H1 (cell line): Measurements from ENCODE around the gene KRTAP21-2. TPM values are rescaled to one million over a fixed set of nuclear protein-coding genes. Genes with fewer than 3 reads are reported as not detected.

Experiments
- CTCF ChIA-PET: fragments of 300-600 bp; sonication (Branson Sonifier 250); formaldehyde crosslinking; loops from one replicate; lab custom pipeline; 2021; ENCODE audit not compliant: partially characterized antibody; lab: Charles Lee
- POLR2A ChIA-PET: fragments of 300-600 bp; sonication (Branson Sonifier 250); formaldehyde crosslinking; loops from one replicate; lab custom pipeline; 2021; ENCODE audit warnings: inconsistent platforms; ENCODE audit not compliant: partially characterized antibody; lab: Charles Lee
- DNase-seq, 2 experiments: peaks; one replicate each; pipeline versions ENCODE4 v3.0.0 to v3.0.0-alpha.2; 2010 to 2022; ENCODE audit warnings: low spot score in 2 of 2, low read depth in 1 of 2, mixed read lengths in 1 of 2
- FAIRE-seq: peaks from 2 replicates; lab custom pipeline; 2011; peaks lifted over from hg19 to GRCh38; lab: Jason Lieb, UNC
- H2AFZ ChIP-seq: 2 replicates; pipeline ENCODE4 v1.8.1; 2012; ENCODE audit warnings: low read length, inconsistent platforms
- H2AK5ac ChIP-seq: 2 replicates; pipeline ENCODE4 v1.6.1; 2013; ENCODE audit warnings: low read depth, low read length
- H2BK120ac ChIP-seq: replicated peaks from 2 replicates; pipeline ENCODE3; 2013; ENCODE audit warnings: low read depth, low read length, inconsistent platforms
- H2BK12ac ChIP-seq: 2 replicates; pipeline ENCODE4 v1.6.1; 2013; ENCODE audit warnings: low read depth, low read length
- H2BK15ac ChIP-seq: 2 replicates; pipeline ENCODE4 v1.6.1; 2013; ENCODE audit warnings: low read length
- H2BK20ac ChIP-seq: 2 replicates; pipeline ENCODE4 v1.6.1; 2013; ENCODE audit warnings: low read length
- H2BK5ac ChIP-seq: 2 replicates; pipeline ENCODE4 v1.6.1; 2013; ENCODE audit warnings: low read depth, low read length
- H3K14ac ChIP-seq: 2 replicates; pipeline ENCODE4 v1.6.1; 2013; ENCODE audit warnings: inconsistent platforms; ENCODE audit not compliant: insufficient read length
- H3K18ac ChIP-seq: 2 replicates; pipeline ENCODE4 v1.6.1; 2013; ENCODE audit warnings: low read length; ENCODE audit errors: extremely low read depth
- H3K23ac ChIP-seq: 2 replicates; pipeline ENCODE4 v1.6.1; 2013; ENCODE audit warnings: inconsistent platforms; ENCODE audit not compliant: insufficient read length
- H3K23me2 ChIP-seq: 2 replicates; pipeline ENCODE4 v1.6.1; 2013; ENCODE audit warnings: low read depth, low read length
- H3K27ac ChIP-seq: 2 replicates; pipeline ENCODE4 v1.6.1; 2011; ENCODE audit warnings: low read depth, low read length, inconsistent platforms
- H3K27me3 ChIP-seq, 4 experiments: replicated peaks in 1 of 4; 1 replicate in 1 of 4; 2 replicates in 3 of 4; pipeline versions ENCODE4 v1.6.1 to v1.8.1; 2011 to 2013; ENCODE audit warnings: low read length in 3 of 4, mild to moderate bottlenecking in 3 of 4, inconsistent platforms in 2 of 4, mixed read lengths in 2 of 4, moderate library complexity in 1 of 4; ENCODE audit not compliant: control insufficient read depth in 3 of 4, insufficient read depth in 3 of 4; ENCODE audit errors: extremely low read depth in 1 of 4
- H3K36me3 ChIP-seq, 4 experiments: 2 replicates each; pipeline versions ENCODE4 v1.6.1 to v1.8.1; 2011 to 2013; ENCODE audit warnings: mild to moderate bottlenecking in 4 of 4, low read length in 3 of 4, moderate library complexity in 2 of 4, control low read depth in 1 of 4, inconsistent platforms in 1 of 4; ENCODE audit not compliant: insufficient read depth in 4 of 4, control insufficient read depth in 2 of 4
- H3K4ac ChIP-seq: replicated peaks from 2 replicates; pipeline ENCODE3; 2013; ENCODE audit warnings: low read length, low read depth, mixed read lengths, inconsistent platforms; ENCODE audit not compliant: insufficient read length
- H3K4me1 ChIP-seq, 4 experiments: replicated peaks in 1 of 4; 1 replicate in 1 of 4; 2 replicates in 3 of 4; pipeline versions ENCODE4 v1.6.1 to v1.8.1; 2011 to 2013; ENCODE audit warnings: low read length in 3 of 4, inconsistent platforms in 2 of 4, mixed read lengths in 1 of 4; ENCODE audit not compliant: insufficient read depth in 4 of 4, control insufficient read depth in 3 of 4
- H3K4me2 ChIP-seq, 2 experiments: 2 replicates each; pipeline versions ENCODE4 v1.6.1 to v1.8.1; 2011 to 2013; ENCODE audit warnings: low read depth in 2 of 2, low read length in 2 of 2, control low read depth in 1 of 2, inconsistent platforms in 1 of 2, mild to moderate bottlenecking in 1 of 2; ENCODE audit not compliant: insufficient read depth in 1 of 2
- H3K4me3 ChIP-seq, 4 experiments: fragments of 200-600, 300-600 bp in 1 of 4; sonication (generic), shearing (Covaris generic), sonication (Bioruptor Twin) in 1 of 4; 2 replicates each; pipeline versions ENCODE4 v1.5.1 to v1.8.1; 2011 to 2016; ENCODE audit warnings: low read length in 4 of 4, low read depth in 3 of 4, control low read depth in 2 of 4, inconsistent platforms in 2 of 4, mild to moderate bottlenecking in 2 of 4, mixed read lengths in 1 of 4, moderate library complexity in 1 of 4; ENCODE audit not compliant: insufficient read depth in 2 of 4; ENCODE audit errors: extremely low read depth in 1 of 4
- H3K56ac ChIP-seq: replicated peaks from 2 replicates; pipeline ENCODE3; 2013; ENCODE audit warnings: low read depth, mild to moderate bottlenecking, mixed read lengths, low read length, inconsistent platforms; ENCODE audit not compliant: insufficient read length
- H3K79me1 ChIP-seq: 2 replicates; pipeline ENCODE4 v1.6.1; 2013; ENCODE audit warnings: low read depth, low read length, control low read depth
- H3K79me2 ChIP-seq, 2 experiments: 2 replicates each; pipeline versions ENCODE4 v1.6.1 to v1.8.1; 2012 to 2013; ENCODE audit warnings: low read length in 2 of 2, mild to moderate bottlenecking in 2 of 2, inconsistent platforms in 1 of 2; ENCODE audit not compliant: insufficient read depth in 2 of 2, control insufficient read depth in 1 of 2
- H3K9ac ChIP-seq, 4 experiments: replicated peaks in 1 of 4; 1 replicate in 1 of 4; 2 replicates in 3 of 4; pipeline versions ENCODE4 v1.6.1 to v1.8.1; 2011 to 2013; ENCODE audit warnings: low read depth in 3 of 4, low read length in 3 of 4, control low read depth in 2 of 4, mild to moderate bottlenecking in 2 of 4, moderate library complexity in 2 of 4, inconsistent platforms in 1 of 4; ENCODE audit errors: extremely low read depth in 1 of 4
- H3K9me3 ChIP-seq, 2 experiments: 2 replicates each; pipeline versions ENCODE4 v1.6.1 to v1.8.1; 2012 to 2013; ENCODE audit warnings: mild to moderate bottlenecking in 2 of 2, moderate library complexity in 2 of 2, control low read depth in 1 of 2, inconsistent platforms in 1 of 2, low read depth in 1 of 2, low read length in 1 of 2, mixed read lengths in 1 of 2; ENCODE audit not compliant: insufficient read depth in 2 of 2
- H4K20me1 ChIP-seq, 2 experiments: replicated peaks in 1 of 2; 2 replicates each; pipeline versions ENCODE3 to v1.8.1; 2011 to 2013; ENCODE audit warnings: inconsistent platforms in 2 of 2, low read length in 2 of 2, mild to moderate bottlenecking in 1 of 2; ENCODE audit not compliant: insufficient read depth in 2 of 2, control insufficient read depth in 1 of 2
- H4K5ac ChIP-seq: 2 replicates; pipeline ENCODE4 v1.6.1; 2013; ENCODE audit warnings: low read length, low read depth, mixed read lengths, inconsistent platforms; ENCODE audit not compliant: insufficient read length
- H4K8ac ChIP-seq: 2 replicates; pipeline ENCODE4 v1.8.0; 2013; ENCODE audit warnings: mild to moderate bottlenecking, moderate library complexity, low read length, inconsistent platforms; ENCODE audit not compliant: insufficient read depth; ENCODE audit errors: extremely low read depth
- H4K91ac ChIP-seq: replicated peaks from 2 replicates; pipeline ENCODE3; 2013; ENCODE audit warnings: low read length, mixed read lengths, inconsistent platforms; ENCODE audit not compliant: insufficient read length
- ATF3 ChIP-seq: IDR thresholded peaks from 2 replicates; pipeline ENCODE4 v1.6.1; 2011; ENCODE audit warnings: low read depth, mild to moderate bottlenecking, low read length; ENCODE audit not compliant: insufficient read depth
- BCL11A ChIP-seq, 2 experiments: IDR thresholded peaks; one replicate each; pipeline ENCODE4 v1.6.1; 2011; ENCODE audit warnings: low read depth in 2 of 2, low read length in 2 of 2, mild to moderate bottlenecking in 2 of 2
- CHD2 ChIP-seq: IDR thresholded peaks from 2 replicates; pipeline ENCODE4 v1.6.1; 2012; ENCODE audit warnings: low read length, improper control_type of control experiment
- E2F6 ChIP-seq: IDR thresholded peaks from 2 replicates; pipeline ENCODE4 v1.6.1; 2012; ENCODE audit warnings: inconsistent platforms
- FOSL1 ChIP-seq: IDR thresholded peaks from 2 replicates; pipeline ENCODE4 v1.6.1; 2011; ENCODE audit warnings: mild to moderate bottlenecking, low read depth, low read length, moderate library complexity; ENCODE audit not compliant: insufficient read depth
- POLR2A ChIP-seq, 2 experiments: IDR thresholded peaks; 1 replicate in 1 of 2; 2 replicates in 1 of 2; pipeline ENCODE4 v1.6.1; 2011; ENCODE audit warnings: low read depth in 2 of 2, low read length in 2 of 2, mild to moderate bottlenecking in 2 of 2; ENCODE audit errors: control extremely low read depth in 1 of 2
- RBBP5 ChIP-seq: IDR thresholded peaks from 2 replicates; pipeline ENCODE4 v1.7.1; 2012; ENCODE audit warnings: low read depth, mild to moderate bottlenecking, inconsistent platforms, low read length, moderate library complexity, borderline replicate concordance
- SIRT6 ChIP-seq: IDR thresholded peaks from one replicate; pipeline ENCODE4 v1.7.1; 2012; ENCODE audit warnings: low read length, inconsistent platforms
- SP1 ChIP-seq: IDR thresholded peaks from 2 replicates; pipeline ENCODE4 v1.6.1; 2011; ENCODE audit warnings: low read depth, low read length
- USF2 ChIP-seq: IDR thresholded peaks from 2 replicates; pipeline ENCODE4 v1.6.1; 2011; ENCODE audit warnings: low read length, improper control_type of control experiment
- YY1 ChIP-seq: IDR thresholded peaks from 2 replicates; pipeline ENCODE4 v1.6.1; 2011; ENCODE audit warnings: low read depth, mild to moderate bottlenecking, low read length
- WGBS, 2 experiments: shearing (Covaris generic) in 1 of 2; methylation state at CpG; one replicate each; pipeline versions ENCODE4 v1.1.6 to v1.1.7; 2013 to 2015; ENCODE audit warnings: low lambda C conversion rate in 2 of 2, mixed read lengths in 2 of 2, inconsistent platforms in 1 of 2, low coverage in 1 of 2, missing lambda C conversion rate in 1 of 2; ENCODE audit not compliant: insufficient replicate concordance in 2 of 2, insufficient coverage in 1 of 2, insufficient read length in 1 of 2; ENCODE audit errors: extremely low coverage in 1 of 2, missing lambda C conversion rate in 1 of 2; 5-methylcytosine and 5-hydroxymethylcytosine counted together
- polyA plus RNA-seq, 7 experiments: library from polyadenylated mRNA; depleted of rRNA in 3 of 7; stranded (reverse) in 5 of 7; unstranded in 2 of 7; fragments of >200 nt in 5 of 7; fragments of 200-250 nt in 2 of 7; gene quantifications; 1 replicate in 5 of 7; 2 replicates in 1 of 7; 4 replicates in 1 of 7; pipeline versions ENCODE4 v1.2.1 to v1.2.3, GENCODE V29; 2011 to 2013; ENCODE audit warnings: missing spikeins in 2 of 7, mixed read lengths in 2 of 7
- total RNA-seq: library from RNA; stranded (reverse); fragmentation: NEBNext Ultra II Directional; extraction: Animal tissue kit (Norgen Biotek cat#: 25700); gene quantifications from 2 replicates; pipeline ENCODE4 v1.2.1, GENCODE V29; 2021

The KRTAP21-2 gene
- total and polyA plus RNA-seq, 2 of the 8 experiments (the other 6 are each of a cell fraction or from before 2014, with no cell fraction given), result not detected

- no peaks in the 10 kb centered on the region for H3K9me3 ChIP-seq
- H2AFZ ChIP-seq, result no peak overlapping the region
- POLR2A ChIA-PET, result no interaction called here
- no peak for TF ChIP-seq CHD2
- TF ChIP-seq BCL11A (IDR thresholded peaks at IDR 0.05; ENCODE audit: low read depth in 2 of 2, low read length in 2 of 2), result no peak
- no peak for TF ChIP-seq E2F6
- TF ChIP-seq YY1, result no peak
- TF ChIP-seq ATF3, result no peak
- no peak for TF ChIP-seq SIRT6
- no peak for TF ChIP-seq FOSL1
- TF ChIP-seq POLR2A (IDR thresholded peaks at IDR 0.05; ENCODE audit: control extremely low read depth in 1 of 2, low read depth in 2 of 2, low read length in 2 of 2), result no peak
- TF ChIP-seq SP1, result no peak
- no peak for TF ChIP-seq USF2
- TF ChIP-seq RBBP5, result no peak
Observed at GRCh38 chr21:30719401-30719800, 27.7 kb downstream of the KRTAP21-2 start.

More at GRCh38 chr21:30719401-30719800, 27.7 kb downstream of the KRTAP21-2 start:
- H3K27ac ChIP-seq, result no peak overlapping the region
- no peak overlapping the region for H3K4me2 ChIP-seq
- no peak overlapping the region for H2BK12ac ChIP-seq
- H2BK120ac ChIP-seq, result no peak overlapping the region
- no peak overlapping the region for H3K14ac ChIP-seq
- H3K9ac ChIP-seq, result no peak overlapping the region
- H2BK5ac ChIP-seq, result no peak overlapping the region
- H3K79me1 ChIP-seq, result no peaks in the 10 kb centered on the region
- no peak overlapping the region for H4K5ac ChIP-seq
- no peaks in the 10 kb centered on the region for H3K36me3 ChIP-seq
- no peak for FAIRE-seq
- no peak overlapping the region for H2BK20ac ChIP-seq
- H2AK5ac ChIP-seq, result no peak overlapping the region
- WGBS, 2 experiments, result 100% methylated on average over 1 of the region's 1 CpG; no CpG with 5 or more reads in 1 of the 2 experiments
- CTCF ChIA-PET, result interaction anchor here (0.8 to 1.9 kb wide), 2 partner anchors 13 to 256 kb away, joined by 3 to 4 read pairs; no protein-coding TSS in a partner anchor
- H4K91ac ChIP-seq, result no peak overlapping the region
- no peak overlapping the region for H3K4me3 ChIP-seq
- no peak overlapping the region for H3K23ac ChIP-seq
- H3K4me1 ChIP-seq, result no peaks in the 10 kb centered on the region
- no peak overlapping the region for H3K18ac ChIP-seq
- H4K20me1 ChIP-seq, result no peaks in the 10 kb centered on the region
- H4K8ac ChIP-seq, result no peak overlapping the region
- H3K56ac ChIP-seq, result no peak overlapping the region
- H3K27me3 ChIP-seq, result no peaks in the 10 kb centered on the region
- H3K23me2 ChIP-seq, result no peaks in the 10 kb centered on the region; the same call in 1 of the 2 replicates
- DNase-seq, result no peak
- H3K4ac ChIP-seq, result no peak overlapping the region
- H2BK15ac ChIP-seq, result no peak overlapping the region
- H3K79me2 ChIP-seq, result no peaks in the 10 kb centered on the region
